ENCODE measurements around the gene SPEM3.
A peak's percentile ranks its signal among the peaks of the same experiment; 100 is the strongest.

The SPEM3 gene

DNA sequence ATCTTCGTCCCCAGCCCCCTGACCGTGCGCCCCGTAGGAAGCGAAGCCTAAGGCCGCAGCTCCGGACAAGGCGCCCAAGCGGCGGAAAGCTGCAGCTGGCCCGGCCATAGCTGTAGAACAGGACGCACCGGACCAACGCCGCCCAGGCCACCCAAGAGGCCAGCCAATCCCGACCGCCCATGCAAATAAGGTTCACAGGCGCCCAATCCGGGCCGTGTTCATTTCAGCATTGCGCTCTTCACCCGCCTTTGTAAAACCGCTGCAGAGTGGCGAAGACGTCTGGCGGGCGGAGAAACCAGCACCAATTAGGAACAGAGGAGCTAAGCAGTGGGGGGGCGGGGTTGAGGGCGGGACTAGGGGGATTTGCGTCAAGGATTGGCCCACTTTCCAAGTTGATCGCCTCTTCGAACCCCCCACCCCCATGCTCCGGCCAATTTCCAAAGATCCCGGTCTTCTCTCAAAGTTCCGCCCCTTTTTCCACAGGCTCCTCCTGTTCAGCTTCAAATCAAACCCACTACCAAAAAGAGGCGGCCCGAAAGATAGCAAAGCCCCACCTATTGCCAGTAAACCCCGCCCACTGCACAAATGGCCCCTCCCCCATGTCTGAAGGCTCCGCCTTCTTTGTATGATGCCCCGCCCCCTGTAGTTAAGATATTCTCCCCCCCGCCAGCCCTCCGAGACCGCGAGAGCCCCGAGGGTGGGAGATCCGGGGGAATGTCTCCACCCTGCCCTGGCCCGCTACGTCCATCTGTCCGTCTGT is 24.5 kb upstream of the SPEM3 start, which contains the start of gene TMEM256:
TSS of gene TMEM256 (minus strand) at position 121 of the 760 bp plus-strand sequence. CDS start at position 108, 13 bp downstream.
- DNase-seq = peak; percentile 95

DNA sequence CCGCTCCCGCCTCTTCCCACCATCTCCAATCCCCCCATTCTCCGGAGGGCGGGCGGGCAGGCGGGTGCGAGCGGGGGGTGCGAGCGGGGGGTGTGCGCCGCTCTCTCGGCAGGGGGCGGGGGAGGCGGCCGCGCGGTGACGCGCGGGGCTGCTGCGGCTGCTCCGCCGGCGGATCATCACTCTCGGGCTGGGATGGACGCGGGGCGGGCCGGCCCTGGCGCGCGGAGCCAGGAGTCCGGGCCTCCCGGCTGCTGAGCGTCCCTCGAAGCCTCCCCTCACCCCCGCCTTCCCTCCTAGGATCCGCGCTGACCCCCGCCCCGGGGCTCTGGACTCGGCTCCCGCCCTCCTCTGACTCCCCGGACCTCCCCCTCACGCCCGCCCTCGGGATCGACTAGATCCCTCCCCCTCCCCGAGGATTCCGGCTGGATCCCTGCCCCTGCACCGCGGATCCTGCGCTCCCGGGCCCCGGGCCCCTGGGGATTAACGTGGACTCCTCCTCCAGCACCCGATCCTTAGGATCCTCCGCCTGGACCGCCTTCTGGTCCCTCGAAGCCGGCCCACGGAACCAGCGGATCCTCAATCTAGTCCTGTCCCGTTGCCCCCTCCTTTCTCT is 23.8 kb upstream of the SPEM3 start:
- no peak for DNase-seq

DNA sequence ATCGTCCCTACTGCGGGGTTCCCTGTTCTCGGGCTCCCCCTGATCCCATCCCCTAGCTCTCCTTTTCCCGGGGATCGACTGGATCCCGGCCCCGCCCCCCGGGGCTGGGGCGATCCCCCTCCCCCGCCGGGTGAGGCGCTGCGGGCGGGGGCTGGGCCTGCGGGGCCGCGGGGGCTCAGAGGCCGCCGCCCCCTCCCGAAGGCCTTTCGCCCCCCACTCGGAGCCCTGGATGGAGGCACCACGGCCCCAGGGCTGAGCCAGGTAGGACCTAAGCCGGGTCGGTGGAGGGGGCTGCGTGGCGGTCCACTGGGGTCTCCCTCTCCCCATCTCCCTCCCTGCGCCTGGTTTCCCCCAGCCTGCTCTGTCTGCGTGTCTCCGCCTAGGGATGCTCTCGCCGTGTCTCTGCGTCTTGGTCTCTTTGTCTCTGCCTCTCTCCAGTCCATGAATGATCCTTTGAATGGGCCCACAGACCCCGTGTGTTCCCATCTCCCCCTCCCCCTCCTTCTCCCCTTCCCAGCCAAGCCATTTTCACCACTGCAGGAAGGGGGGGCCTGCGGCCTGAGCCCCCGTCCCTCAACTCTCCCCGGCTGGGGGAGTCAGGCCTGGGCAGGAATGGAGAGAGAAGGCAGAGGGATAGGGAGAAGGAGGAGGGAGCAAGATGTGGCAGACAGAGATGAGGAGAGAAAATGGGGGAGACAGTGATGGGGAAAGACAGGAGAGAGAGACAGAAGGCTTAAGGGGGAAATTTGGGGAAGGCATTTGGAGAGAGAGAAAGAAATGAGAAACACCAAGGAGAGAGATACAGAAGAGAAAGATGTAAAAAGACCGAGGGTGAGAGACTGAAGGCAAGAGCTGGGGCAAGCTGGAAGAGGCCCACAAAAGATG is 23.1 kb upstream of the SPEM3 start:
- DNase-seq = no peak

DNA sequence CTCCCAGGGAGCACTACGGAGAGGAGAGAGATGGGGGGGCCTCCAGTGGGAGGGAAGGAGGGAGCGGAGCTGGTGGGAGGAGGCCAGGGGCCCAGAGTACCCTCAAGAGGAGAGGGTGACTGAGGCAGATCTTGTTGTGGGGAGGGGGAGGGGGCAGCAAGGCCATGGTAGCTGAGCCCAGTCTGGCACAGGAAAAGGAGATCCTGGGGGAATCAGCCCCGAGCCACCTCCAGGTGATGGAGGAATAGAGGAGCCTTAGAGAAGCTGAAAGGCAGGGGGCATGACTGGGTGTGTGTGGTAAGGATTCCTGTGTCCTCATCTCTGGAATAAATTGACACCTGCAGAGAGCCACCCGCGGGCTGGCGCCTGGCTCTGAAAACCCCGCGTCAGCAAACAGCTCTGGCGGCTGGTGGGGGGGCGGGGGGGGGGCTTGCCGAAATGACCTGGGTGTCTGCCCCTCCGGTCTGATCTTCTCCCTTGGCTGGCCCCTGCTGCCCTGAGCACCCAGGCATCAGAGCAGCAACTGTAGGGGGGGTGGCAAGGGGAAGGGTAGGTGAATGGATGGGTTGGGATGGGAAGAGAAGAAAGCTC is 22.3 kb upstream of the SPEM3 start:
- DNase-seq = no peak

DNA sequence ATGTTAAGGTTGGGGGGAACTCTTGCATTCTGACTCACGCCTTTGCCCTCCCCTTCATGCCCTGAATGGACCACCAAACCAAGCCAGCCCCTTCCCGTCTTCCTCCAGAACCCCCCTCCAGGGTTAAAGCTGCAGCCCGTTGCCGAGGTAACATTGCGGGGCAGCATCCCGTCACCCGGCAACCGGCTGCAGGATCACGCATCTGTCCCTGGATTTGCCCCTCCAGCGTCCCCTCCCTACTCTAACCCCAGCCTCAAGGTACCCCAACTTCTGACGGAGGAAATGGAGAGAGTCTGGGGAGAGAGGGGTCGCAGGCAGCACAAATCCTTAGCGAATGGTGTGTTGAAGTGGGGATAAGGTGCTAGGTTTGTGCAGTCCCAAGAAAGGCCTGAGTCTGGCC is 21.6 kb upstream of the SPEM3 start:
- DNase-seq = no peak

DNA sequence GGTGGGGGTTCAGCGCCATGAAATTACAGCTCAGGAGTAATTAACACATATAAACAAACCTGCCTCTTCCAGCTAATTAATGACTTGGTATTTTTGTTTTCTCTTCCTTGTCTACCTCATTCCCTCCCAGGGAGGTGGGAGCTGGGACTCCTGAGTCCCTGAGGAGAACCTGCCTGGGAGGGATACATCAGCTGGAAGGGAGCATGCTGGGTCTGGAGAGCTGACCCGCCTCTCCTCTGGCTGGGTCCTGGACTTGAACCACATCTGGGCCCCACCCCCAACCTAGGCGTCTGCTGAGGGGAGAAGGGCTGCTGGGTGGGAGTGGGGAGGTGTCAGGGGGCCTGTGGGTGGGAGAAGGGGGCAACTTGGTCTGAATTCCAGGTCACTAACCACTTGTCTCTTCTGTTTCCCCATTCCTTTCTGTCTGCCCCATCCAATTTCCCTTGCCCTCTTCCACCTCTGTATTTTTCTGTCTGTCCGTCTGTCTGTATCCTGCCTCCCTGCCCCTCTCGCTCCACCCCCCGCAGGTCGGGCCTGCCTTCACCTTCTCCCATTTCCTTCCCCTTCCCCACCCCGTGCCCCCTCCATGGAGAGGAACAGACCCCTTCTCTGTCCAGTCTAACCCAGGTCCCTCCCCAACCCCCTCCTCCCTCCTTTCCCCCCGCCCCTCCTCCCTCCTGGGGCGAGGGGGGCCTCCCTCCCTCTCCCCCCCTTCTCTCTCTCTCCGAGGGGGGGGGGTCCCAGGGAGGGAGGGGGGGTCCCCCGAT is 21.0 kb upstream of the SPEM3 start, which contains the start of gene NLGN2:
TSS of gene NLGN2 (plus strand) at position 361 of the 767 bp plus-strand sequence. CDS start 411 bp downstream, outside the sequence.
- no peak for DNase-seq

DNA sequence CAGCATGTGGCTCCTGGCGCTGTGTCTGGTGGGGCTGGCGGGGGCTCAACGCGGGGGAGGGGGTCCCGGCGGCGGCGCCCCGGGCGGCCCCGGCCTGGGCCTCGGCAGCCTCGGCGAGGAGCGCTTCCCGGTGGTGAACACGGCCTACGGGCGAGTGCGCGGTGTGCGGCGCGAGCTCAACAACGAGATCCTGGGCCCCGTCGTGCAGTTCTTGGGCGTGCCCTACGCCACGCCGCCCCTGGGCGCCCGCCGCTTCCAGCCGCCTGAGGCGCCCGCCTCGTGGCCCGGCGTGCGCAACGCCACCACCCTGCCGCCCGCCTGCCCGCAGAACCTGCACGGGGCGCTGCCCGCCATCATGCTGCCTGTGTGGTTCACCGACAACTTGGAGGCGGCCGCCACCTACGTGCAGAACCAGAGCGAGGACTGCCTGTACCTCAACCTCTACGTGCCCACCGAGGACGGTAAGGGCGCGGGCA is 20.4 kb upstream of the SPEM3 start:
- DNase-seq = no peak

DNA sequence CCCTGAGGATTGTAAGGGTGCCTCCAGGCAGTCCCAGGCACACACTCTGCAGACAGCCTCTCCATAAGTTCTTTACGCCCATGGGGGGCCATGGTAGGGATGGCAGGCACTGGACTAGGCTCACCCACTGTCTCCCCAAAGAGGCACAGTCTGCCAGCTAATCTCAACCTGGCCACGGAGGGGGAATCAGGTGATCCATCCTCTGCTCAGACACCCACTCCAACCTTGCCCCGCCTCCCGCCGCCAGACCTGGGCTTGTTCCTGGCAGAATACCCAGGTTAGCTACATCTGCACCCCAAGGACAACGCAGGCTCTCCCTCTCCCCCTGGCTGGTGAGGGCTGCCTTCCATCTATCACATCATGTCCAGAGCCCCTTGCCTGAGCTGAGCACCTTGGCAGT is 19.8 kb upstream of the SPEM3 start:
- DNase-seq = no peak

DNA sequence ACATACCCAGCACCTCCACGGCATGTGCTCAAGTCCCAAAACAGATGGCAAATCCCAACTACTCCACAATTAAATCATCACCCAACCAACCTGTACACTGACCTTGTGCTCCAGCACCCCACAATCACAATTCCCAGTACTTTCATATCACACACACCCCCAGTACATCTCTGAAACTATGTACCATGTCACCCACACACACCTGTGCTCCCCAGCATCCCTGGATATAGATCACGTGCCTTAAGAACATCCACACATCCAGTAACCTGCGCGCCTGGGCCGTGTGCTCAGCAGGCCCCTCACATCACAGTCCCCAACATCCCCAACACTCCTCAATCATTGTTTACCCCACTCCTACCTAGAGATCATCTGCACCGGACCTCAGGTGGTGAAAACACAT is 18.9 kb upstream of the SPEM3 start:
- DNase-seq = no peak

DNA sequence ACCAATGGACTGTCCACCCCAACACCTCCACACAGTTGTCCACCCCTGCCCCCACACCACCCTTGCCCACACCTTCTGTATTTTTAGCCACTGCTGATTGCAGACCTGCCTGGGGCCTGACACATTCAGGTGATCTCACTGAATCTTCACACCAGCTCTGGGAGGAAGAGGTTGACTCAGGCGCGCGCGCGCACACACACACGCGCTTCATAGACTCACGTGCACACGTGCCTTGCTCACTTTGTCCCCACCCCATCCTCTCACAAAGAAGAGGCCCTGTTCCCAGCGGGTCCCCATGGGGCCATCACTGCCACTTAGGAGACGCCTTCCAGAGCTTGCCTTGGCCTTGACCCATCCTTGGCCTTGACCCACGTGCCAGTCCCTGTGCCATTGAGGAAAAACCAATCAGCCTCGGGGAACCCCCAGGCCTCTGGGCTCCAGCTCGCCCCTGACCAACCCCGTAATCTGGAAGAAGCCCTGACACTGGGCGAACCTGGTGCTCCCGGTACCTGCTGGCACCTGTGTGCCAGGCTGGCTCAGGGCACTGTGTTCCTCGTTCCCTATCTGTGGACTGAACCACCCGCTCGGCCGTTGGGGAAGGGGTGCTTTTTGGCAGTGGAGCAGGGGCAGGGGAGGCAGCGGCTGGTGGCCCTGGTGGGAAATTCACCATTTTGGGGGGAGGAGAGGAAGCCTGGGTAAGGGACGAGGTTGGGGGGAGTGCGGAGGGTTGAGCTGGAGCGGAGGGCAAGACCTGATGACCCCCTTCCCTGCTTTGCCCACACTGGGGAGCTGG is 17.8 kb upstream of the SPEM3 start:
- no peak for DNase-seq

DNA sequence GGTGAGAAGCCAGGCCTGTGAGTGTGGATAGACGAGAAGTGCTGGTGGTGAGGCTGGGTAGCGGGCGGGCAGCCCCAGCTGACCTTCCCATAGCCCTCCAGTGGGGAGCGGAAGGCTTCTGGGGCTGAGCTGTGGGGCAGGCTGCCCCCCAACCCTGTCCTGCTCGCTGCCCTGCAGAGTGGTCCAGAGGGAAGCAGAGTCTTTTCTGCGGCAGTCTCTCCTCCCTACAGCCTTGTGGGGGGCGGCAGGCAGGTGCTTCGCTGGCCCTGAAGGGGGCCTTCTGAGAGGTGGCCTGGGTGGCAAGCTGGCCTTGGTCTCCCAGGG is 17.3 kb upstream of the SPEM3 start:
- DNase-seq = no peak

DNA sequence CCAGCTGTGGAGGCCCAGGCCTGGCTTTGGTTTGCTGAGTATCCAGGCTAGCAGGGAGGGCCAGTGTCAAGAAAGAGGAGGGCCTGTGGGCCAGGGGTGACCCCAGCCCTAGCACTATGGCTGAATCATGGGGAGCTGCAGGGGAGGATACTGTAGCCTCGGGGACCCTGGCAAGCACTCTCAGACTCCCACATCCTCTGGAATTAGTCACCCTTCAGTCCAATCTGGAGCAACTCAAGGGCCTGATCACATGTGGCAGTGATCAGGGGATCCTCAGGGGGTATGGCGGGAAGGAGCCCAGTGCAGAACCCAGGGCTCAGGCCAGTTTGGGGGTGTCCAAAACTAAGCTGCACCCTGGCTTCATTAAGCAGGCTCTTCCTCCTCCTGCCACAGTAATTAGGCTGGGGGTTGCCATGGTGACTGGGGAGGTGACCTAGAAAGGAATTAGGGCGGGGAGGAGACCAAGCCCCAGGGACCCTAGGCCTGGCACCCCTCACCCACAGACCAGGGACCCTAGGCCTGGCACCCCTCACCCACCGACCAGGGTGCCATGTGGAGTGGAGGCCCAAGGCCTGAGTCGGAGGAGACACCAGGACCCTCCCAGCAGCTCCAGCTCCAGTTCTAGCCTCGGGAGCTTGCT is 15.2 kb upstream of the SPEM3 start:
- DNase-seq = no peak

DNA sequence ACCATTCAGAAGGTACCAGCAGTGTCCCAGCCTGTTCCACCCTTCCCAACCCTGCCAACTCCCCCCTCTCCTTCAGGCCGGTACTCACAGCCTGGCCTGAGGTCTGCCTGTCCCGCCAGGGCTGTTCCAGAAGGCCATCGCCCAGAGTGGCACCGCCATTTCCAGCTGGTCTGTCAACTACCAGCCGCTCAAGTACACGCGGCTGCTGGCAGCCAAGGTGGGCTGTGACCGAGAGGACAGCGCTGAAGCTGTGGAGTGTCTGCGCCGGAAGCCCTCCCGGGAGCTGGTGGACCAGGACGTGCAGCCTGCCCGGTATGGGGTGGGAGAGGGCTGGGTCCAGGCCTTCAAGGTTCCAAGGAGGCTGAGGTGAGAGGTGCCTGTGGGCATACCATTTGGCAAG is 13.8 kb upstream of the SPEM3 start:
- no peak for DNase-seq

DNA sequence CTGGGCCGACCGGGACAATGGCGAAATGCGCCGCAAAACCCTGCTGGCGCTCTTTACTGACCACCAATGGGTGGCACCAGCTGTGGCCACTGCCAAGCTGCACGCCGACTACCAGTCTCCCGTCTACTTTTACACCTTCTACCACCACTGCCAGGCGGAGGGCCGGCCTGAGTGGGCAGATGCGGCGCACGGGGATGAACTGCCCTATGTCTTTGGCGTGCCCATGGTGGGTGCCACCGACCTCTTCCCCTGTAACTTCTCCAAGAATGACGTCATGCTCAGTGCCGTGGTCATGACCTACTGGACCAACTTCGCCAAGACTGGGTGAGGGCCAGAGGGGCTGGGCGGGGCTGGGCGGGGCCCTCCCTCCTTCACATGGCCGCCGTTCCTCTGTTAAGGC is 12.9 kb upstream of the SPEM3 start:
- no peak for DNase-seq

DNA sequence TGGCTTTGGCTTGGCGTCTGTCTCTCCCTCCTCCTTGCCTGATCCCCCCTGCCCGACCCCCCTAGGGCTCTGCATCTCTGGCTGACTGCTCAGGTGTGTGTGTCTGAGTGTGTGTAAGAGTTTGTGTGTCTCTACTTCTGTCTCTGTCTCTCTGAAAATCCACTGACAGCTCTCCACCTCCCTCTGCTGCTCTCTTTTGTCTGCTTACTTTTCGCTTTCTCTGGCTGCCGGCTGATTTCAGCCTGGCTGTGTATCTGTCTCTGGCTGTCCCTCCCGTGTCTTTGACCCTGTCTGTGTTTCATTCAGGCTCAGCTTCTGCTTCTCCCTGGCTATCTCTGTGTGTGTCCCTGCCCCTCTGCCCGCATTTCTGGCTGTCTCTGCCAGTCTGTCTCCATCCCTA is 12.3 kb upstream of the SPEM3 start:
- no peak for DNase-seq

DNA sequence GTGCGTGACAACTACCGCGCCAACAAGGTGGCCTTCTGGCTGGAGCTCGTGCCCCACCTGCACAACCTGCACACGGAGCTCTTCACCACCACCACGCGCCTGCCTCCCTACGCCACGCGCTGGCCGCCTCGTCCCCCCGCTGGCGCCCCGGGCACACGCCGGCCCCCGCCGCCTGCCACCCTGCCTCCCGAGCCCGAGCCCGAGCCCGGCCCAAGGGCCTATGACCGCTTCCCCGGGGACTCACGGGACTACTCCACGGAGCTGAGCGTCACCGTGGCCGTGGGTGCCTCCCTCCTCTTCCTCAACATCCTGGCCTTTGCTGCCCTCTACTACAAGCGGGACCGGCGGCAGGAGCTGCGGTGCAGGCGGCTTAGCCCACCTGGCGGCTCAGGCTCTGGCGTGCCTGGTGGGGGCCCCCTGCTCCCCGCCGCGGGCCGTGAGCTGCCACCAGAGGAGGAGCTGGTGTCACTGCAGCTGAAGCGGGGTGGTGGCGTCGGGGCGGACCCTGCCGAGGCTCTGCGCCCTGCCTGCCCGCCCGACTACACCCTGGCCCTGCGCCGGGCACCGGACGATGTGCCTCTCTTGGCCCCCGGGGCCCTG is 11.5 kb upstream of the SPEM3 start:
- no peak for DNase-seq

DNA sequence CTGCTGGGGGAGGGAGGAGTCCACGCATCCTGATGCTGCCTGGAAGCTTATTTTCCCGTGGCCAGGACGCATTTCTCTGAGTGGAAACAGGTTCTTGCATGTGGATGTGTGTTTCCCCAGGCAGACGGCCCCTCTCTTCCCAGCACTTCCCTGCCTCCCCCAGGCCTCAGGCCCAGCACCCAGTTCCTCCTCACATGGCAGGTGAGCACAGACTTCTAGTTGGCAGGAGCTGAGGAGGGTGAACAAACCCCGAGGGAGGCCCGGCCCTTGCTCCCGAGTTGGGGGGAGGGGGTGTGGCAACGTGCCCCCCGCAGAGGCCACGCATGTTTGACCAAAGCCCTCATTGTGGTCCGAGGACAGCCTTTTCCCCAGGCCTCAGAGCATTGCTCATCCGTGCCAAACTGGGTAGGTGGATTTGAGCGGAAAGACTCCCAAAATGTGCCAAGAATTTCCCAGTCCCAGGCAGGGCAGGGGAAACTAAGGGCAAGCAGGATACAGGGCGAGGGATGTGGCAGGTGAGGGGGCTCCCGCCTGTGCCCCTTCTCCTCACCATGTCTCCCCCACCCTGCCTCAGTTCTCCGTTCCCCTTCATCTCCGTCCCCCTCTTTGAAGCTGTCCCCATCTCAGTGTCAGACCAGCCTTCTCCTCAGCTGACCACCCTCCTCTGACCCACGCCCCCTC is 10.0 kb upstream of the SPEM3 start:
- no peak for DNase-seq

DNA sequence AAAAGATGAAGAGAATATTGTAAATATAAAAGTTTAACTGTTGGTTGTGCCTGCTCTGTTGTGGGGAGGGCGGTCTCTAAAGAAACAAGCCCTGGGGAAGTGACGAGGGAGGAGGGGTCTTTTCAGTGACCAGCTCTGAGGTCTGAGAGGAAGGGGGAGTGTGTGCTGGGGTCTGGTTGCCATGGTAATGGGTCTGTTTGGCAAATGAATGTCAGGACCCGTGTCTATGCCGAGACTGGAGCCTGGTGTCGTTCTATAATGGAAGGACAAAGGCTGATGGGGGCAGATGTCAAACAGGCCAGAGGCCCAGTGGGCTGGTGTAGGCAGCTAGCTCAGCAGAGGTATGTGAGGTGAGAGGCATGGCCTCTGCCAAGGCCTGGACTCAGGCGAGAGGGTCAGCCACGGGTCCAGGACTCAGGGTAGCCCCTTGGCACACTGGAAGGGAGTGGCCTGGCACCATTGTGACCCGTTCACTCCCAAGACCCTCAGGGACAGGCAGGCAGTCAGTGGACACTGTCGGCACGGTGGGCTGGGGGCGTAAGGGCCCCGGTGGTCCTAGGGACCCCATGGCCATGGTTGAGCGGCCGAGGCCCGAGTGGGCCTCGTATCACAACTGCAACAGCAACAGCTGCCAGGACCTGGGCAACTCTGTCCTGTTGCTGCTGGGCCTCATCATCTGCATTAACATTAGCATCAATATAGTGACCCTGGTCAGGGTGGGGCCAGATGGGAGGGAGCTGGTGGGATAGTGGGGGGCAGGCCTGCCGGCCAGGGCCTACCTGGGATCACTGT is 8.6 kb upstream of the SPEM3 start, which contains the start of gene SPEM1:
TSS of gene SPEM1 (plus strand) at position 506 of the 792 bp plus-strand sequence. CDS start at position 567, 61 bp downstream.
- DNase-seq = no peak

DNA sequence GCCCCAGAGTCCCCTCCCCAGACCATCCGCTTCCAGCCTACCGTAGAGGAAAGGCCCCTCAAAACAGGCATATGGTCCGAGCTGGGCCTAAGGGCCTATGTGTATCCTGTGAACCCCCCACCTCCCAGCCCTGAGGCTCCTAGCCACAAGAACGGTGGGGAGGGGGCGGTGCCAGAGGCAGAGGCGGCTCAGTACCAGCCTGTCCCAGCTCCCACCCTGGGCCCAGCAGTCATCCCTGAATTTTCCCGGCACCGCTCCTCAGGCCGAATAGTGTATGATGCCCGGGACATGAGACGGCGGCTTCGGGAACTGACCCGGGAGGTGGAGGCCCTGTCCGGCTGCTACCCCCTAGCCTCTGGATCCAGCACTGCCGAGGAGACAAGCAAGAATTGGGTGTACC is 7.5 kb upstream of the SPEM3 start:
- no peak for DNase-seq

All from stimulated activated CD8-positive, alpha-beta memory T cell treated with anti-CD3 and anti-CD28 coated beads, Interleukin-4, amount 100 ng/mL, for 48 hours (primary cell).